K562 (cell line): ENCODE measurements around the gene SMG9. TPM values are rescaled to one million over a fixed set of nuclear protein-coding genes. Genes with fewer than 3 reads are reported as not detected.

Experiments used
- ETV5 ChIP-seq: sonication (generic); formaldehyde crosslinking; IDR thresholded peaks from 2 replicates; pipeline ENCODE4 v1.4.0; 2020; ENCODE audit warnings: low read depth, mild to moderate bottlenecking, missing genetic modification reagents
- GABPA ChIP-seq: fragments of 200-800 bp; sonication (Bioruptor generic); conservative IDR thresholded peaks from 2 replicates; pipeline ENCODE4 v1.6.1; 2016; ENCODE audit warnings: low read depth, missing genetic modification characterization, missing compliant biosample characterization
- HNRNPUL1 ChIP-seq: fragments of 200-400 bp; formaldehyde crosslinking; IDR thresholded peaks from 2 replicates; pipeline ENCODE4 v1.6.1; 2017; ENCODE audit warnings: low read length
- MYC ChIP-seq, 2 experiments: fragments of 250-450 bp in 1 of 2; sonication (Bioruptor Pico) in 1 of 2; IDR thresholded peaks; 2 replicates each; pipeline versions ENCODE4 v1.5.1 to v1.6.1; 2012 to 2021; ENCODE audit warnings: low read depth in 2 of 2, borderline replicate concordance in 1 of 2, improper control_type of control experiment in 1 of 2, low read length in 1 of 2, mild to moderate bottlenecking in 1 of 2, moderate library complexity in 1 of 2
- NFIX ChIP-seq: fragments of 250-450 bp; sonication (Bioruptor Pico); IDR thresholded peaks from 2 replicates; pipeline ENCODE4 v1.4.0; 2020; ENCODE audit warnings: low read depth, mild to moderate bottlenecking, moderate library complexity
- POLR2AphosphoS2 ChIP-seq: IDR thresholded peaks from 2 replicates; pipeline ENCODE4 v1.6.1; 2012; ENCODE audit warnings: low read length, improper control_type of control experiment
- SREBF1 ChIP-seq: fragments of 150-350 bp; IDR thresholded peaks from 2 replicates; pipeline ENCODE4 v1.6.1; 2014; ENCODE audit warnings: antibody characterized with exemption, low read depth, low read length, borderline replicate concordance
- TEAD4 ChIP-seq, 2 experiments: sonication (generic) in 1 of 2; formaldehyde crosslinking in 1 of 2; IDR thresholded peaks; 2 replicates each; pipeline versions ENCODE4 v1.6.1 to v1.8.0; 2012 to 2022; ENCODE audit warnings: borderline replicate concordance in 1 of 2, inconsistent platforms in 1 of 2, low read length in 1 of 2, mild to moderate bottlenecking in 1 of 2, missing genetic modification reagents in 1 of 2
- VEZF1 ChIP-seq: fragments of 200-800 bp; sonication (Bioruptor generic); IDR thresholded peaks from 2 replicates; pipeline ENCODE4 v1.6.1; 2017; ENCODE audit warnings: missing genetic modification characterization, missing compliant biosample characterization
- ZBTB1 ChIP-seq: sonication (generic); formaldehyde crosslinking; IDR thresholded peaks from 2 replicates; pipeline ENCODE4 v1.8.1; 2023; ENCODE audit warnings: missing genetic modification reagents, low read depth, mild to moderate bottlenecking, borderline replicate concordance
- ZBTB11 ChIP-seq, 3 experiments: fragments of 200-800 bp in 1 of 3; fragments of 250-450 bp in 1 of 3; fragments of 450-650 bp in 1 of 3; sonication (Bioruptor Pico) in 1 of 3; sonication (Bioruptor generic) in 1 of 3; formaldehyde crosslinking in 1 of 3; IDR thresholded peaks; 2 replicates each; pipeline versions ENCODE4 v1.6.1 to v1.8.0; 2016 to 2022; ENCODE audit warnings: mild to moderate bottlenecking in 2 of 3, missing genetic modification characterization in 2 of 3, missing compliant biosample characterization in 1 of 3, moderate library complexity in 1 of 3
- ZBTB33 ChIP-seq: sonication (generic); formaldehyde crosslinking; IDR thresholded peaks from 2 replicates; pipeline ENCODE4 v1.8.1; 2023; ENCODE audit warnings: mild to moderate bottlenecking, missing genetic modification reagents
- ZNF280B ChIP-seq: fragments of 250-450 bp; sonication (Bioruptor Pico); IDR thresholded peaks from 2 replicates; pipeline ENCODE4 v1.5.1; 2021; ENCODE audit warnings: mild to moderate bottlenecking
- polyA plus RNA-seq, 8 experiments: library from polyadenylated mRNA; depleted of rRNA in 4 of 8; stranded (reverse) in 5 of 8; unstranded in 3 of 8; fragments of >200 nt; fragmentation: Nextera tagmentation in 2 of 8; fragmentation: Illumina TruSeq in 1 of 8; extraction: Ambion mirVana in 2 of 8; extraction: Trizol in 1 of 8; gene quantifications; 2 replicates each; pipeline versions ENCODE4 v1.2.1 to v1.2.3, GENCODE V29; 2011 to 2014; ENCODE audit warnings: inconsistent platforms in 1 of 8, missing spikeins in 1 of 8
- total RNA-seq, 7 experiments: library from RNA; depleted of rRNA in 6 of 7; stranded (reverse); fragments of >200 nt in 6 of 7; fragmentation: Illumina TruSeq in 2 of 7; extraction: Trizol in 2 of 7; gene quantifications; 2 replicates each; pipeline versions ENCODE4 v1.2.1 to v1.2.3, GENCODE V29; 2011 to 2021; ENCODE audit warnings: low replicate concordance in 1 of 7

Gene SMG9
- total and polyA plus RNA-seq, 9 of the 15 experiments (the other 6 are each of a cell fraction or from before 2014, with no cell fraction given): 1.7 to 79.7 (median 40.2) TPM

GRCh38 chr19:43777163-43777695 lies 22.5 kb upstream of the SMG9 start (continued):
- TF ChIP-seq ZBTB11 (CRISPR knock-in tag; IDR thresholded peaks at IDR 0.05): peak in 1 of 3 experiments; percentile 42; a peak in 1 of 6 replicates
- TF ChIP-seq ZBTB33: 0 out of 2 replicates have a peak, but pooled peaks have one; percentile 12
- peak; percentile 54 for TF ChIP-seq GABPA (tag)
- TF ChIP-seq ZBTB1 (CRISPR knock-in tag): no peak
- no peak for TF ChIP-seq SREBF1
- TF ChIP-seq VEZF1 (CRISPR knock-in tag): peak; percentile 94
- no peak for TF ChIP-seq MYC (IDR thresholded peaks at IDR 0.05; ENCODE audit: low read depth, low read length)
- TF ChIP-seq MYC (CRISPR knock-in tag; IDR thresholded peaks at IDR 0.05; ENCODE audit: borderline replicate concordance, low read depth): no peak
- no peak for TF ChIP-seq POLR2AphosphoS2
- no peak for TF ChIP-seq NFIX (CRISPR knock-in tag)
- TF ChIP-seq ETV5 (CRISPR knock-in tag): peak; percentile 63; the same call in 1 of the 2 replicates
- no peak for TF ChIP-seq HNRNPUL1
- peak; percentile 54; the same call in 1 of the 2 replicates for TF ChIP-seq TEAD4 (IDR thresholded peaks at IDR 0.05; ENCODE audit: low read length)
- no peak for TF ChIP-seq TEAD4 (CRISPR knock-in tag; IDR thresholded peaks at IDR 0.05; ENCODE audit: borderline replicate concordance)
- TF ChIP-seq ZNF280B (CRISPR knock-in tag): no peak
